GM12873 (cell line): ENCODE data around the gene PSG3.

Experiments used
- TF ChIP-seq, protein P1 (sequence below): IDR thresholded peaks from 2 replicates; pipeline ENCODE4 v1.5.1; 2012; ENCODE audit warnings: low read depth, mild to moderate bottlenecking, moderate library complexity, low read length, control low read depth; ENCODE audit not compliant: insufficient read depth; ENCODE audit errors: missing control alignments

The PSG3 gene

DNA sequence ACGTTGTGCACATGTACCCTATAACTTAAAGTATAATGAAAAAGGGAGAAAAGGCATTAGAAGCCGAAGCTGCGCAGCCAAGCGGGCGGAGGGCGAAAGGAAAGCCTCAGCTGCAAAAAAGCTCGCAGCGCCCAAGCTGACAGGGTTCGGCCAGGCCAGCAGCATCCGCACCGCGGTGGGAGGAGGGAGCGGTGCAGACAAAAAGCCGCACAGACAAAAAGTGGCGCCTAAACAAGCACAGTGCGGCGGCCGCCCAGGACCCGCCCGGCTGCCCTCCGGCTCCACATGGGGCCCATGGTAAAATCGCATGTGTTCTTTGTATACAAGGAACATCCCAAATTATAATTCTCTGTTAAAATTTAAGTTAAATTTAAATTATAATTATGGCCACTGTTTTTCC lies 42.4 kb downstream of the PSG3 start:
- TF ChIP-seq, protein P1, sequence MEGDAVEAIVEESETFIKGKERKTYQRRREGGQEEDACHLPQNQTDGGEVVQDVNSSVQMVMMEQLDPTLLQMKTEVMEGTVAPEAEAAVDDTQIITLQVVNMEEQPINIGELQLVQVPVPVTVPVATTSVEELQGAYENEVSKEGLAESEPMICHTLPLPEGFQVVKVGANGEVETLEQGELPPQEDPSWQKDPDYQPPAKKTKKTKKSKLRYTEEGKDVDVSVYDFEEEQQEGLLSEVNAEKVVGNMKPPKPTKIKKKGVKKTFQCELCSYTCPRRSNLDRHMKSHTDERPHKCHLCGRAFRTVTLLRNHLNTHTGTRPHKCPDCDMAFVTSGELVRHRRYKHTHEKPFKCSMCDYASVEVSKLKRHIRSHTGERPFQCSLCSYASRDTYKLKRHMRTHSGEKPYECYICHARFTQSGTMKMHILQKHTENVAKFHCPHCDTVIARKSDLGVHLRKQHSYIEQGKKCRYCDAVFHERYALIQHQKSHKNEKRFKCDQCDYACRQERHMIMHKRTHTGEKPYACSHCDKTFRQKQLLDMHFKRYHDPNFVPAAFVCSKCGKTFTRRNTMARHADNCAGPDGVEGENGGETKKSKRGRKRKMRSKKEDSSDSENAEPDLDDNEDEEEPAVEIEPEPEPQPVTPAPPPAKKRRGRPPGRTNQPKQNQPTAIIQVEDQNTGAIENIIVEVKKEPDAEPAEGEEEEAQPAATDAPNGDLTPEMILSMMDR = no peak

DNA sequence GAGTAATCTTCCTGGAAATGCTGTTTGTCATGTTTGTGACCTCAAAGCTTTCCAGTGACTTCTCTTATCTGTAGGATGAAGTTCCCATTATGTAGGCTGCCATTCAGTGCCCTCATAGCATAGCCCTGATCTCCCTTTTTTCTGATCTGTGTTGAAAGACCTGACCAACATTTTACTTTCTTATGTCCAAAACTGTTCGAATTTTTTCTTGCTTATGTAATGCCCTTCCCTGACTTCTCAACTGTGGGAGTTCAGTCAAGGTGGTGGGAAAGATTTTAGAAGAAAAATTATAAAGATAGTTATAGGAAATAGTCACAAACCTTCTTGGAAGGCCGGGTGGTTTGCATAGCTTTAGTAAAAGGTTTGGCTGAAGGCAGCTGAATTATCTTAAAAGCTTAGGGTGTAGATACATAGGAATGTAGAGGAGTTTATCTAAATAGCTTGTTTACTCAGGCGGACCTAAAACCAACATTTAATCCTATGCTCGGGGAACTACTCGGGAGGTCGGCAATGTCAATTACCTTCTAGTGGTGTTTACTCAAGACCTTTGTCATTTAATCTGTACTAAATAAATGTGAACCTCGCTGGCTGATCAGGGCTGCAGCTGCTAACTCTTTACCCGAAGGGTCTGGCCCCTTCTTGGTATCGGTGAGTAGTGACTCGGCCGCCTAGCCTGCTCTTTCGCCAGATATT lies 44.3 kb downstream of the PSG3 start:
- TF ChIP-seq, protein P1 = no peak

DNA sequence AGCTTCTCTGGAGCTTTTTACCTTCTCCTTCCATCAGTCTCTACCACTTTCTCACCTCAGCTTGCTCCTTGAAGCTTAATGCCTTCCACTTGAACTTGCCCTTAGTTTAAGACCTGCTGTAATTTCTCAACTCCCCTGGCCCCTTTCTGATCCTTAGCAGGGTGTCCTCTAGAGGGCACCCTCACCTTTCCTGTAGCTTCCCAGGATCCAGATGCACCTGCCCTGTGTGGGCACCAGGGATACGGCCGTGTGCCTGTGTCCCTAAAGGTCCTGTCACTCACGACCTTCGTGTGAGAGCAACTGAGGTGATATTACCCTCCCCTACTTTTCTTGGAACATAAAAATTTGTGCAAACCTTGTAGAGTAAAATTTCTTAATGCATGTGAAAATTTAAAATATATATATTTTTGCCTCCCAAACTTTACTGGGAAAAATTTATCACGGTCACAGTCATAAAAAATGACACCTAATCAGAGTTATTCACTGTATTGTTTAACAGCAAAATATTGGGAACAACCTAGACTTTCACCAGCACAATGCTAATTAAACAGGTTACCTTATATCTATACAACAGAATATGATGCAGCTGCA lies 46.4 kb downstream of the PSG3 start:
- TF ChIP-seq, protein P1 = peak; percentile 65

DNA sequence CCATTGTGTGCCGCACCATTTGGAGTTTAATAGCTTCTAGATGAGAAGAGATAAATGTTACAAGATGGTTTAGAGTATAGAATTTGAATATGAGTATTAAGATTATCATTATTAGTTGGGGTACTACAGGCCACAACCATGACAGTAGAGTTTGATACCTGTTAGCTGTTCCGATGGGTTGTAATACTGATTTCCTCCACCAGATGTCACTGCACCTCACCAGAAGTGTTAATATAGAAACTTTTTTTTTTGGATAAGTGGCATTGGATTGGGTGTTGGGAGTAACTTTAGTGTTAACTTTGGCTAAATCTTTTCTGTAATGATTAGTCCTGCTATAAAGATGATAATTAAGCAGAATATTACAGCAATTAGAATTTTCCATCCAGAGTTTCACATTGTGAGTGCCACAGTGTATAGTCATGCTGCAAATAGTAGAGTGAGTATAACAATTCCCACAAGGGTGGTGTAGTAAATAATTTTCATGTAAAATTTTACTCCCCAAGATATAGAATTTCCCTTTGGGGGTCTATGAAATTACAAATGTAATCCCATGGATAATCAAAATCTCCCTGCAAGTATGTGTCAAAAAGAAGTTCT lies 56.3 kb downstream of the PSG3 start:
- TF ChIP-seq, protein P1 = peak; percentile 71
